Esophagus mucosa (tissue), 1 donor: ENCODE results near the gene EGR1. TPM values are rescaled to one million over a fixed set of nuclear protein-coding genes. Genes with fewer than 3 reads are reported as not detected.

Experiments used
- ATAC-seq: fragments of 200-7000 bp; cut with Tn5 transposase; one replicate; pipeline ENCODE4 v1.9.1; 2020
- total RNA-seq: library from RNA; stranded (reverse); gene quantifications from one replicate; pipeline ENCODE4 v1.2.4, GENCODE V29; 2023
- donor health status: DM: yes; HTN: yes; CAD: no.

EGR1 gene
- total RNA-seq, 1 donor from 2014 or later = 35.1 TPM

- ATAC-seq = no peak
These were observed 11.7 kb upstream of the EGR1 start for GRCh38 chr5:138453590-138453989.

- ATAC-seq = no peak
These were observed 11.2 kb upstream of the EGR1 start for GRCh38 chr5:138454121-138454520.

- no peak for ATAC-seq
These were observed 9.9 kb upstream of the EGR1 start for GRCh38 chr5:138455232-138455930.

- ATAC-seq = no peak
These were observed 7.6 kb upstream of the EGR1 start for GRCh38 chr5:138457531-138458275.

- no peak for ATAC-seq
These were observed 6.9 kb upstream of the EGR1 start for GRCh38 chr5:138458384-138458783.

GRCh38 chr5:138458856-138459255 is 6.4 kb upstream of the EGR1 start:
- ATAC-seq = no peak

- ATAC-seq = no peak
These were observed 5.9 kb upstream of the EGR1 start for GRCh38 chr5:138459311-138459933.

- ATAC-seq = no peak
These were observed 5.1 kb upstream of the EGR1 start for GRCh38 chr5:138460032-138460693.

GRCh38 chr5:138461343-138462125 is 3.7 kb upstream of the EGR1 start:
- no peak for ATAC-seq

GRCh38 chr5:138463419-138464007 is 1.8 kb upstream of the EGR1 start:
- ATAC-seq = no peak

- ATAC-seq = peak; percentile 59
These were observed 1.3 kb upstream of the EGR1 start for GRCh38 chr5:138464008-138464387.

GRCh38 chr5:138464388-138465260 is 655 bp upstream of the EGR1 start:
- peak; percentile 72 for ATAC-seq

GRCh38 chr5:138466125-138466899 is 1.0 kb downstream of the EGR1 start:
- no peak for ATAC-seq

GRCh38 chr5:138466900-138467710 is 1.8 kb downstream of the EGR1 start:
- ATAC-seq = no peak

- no peak for ATAC-seq
These were observed 2.4 kb downstream of the EGR1 start for GRCh38 chr5:138467711-138468132.

GRCh38 chr5:138468133-138468965 is 3.1 kb downstream of the EGR1 start:
- ATAC-seq = no peak

GRCh38 chr5:138468966-138469539 is 3.8 kb downstream of the EGR1 start:
- ATAC-seq = no peak
